HepG2 (cell line): ENCODE measurements around the gene DRC3. TPM values are rescaled to one million over a fixed set of nuclear protein-coding genes. Genes with fewer than 3 reads are reported as not detected.

Experiments used
- ARHGAP35 ChIP-seq: sonication (generic); formaldehyde crosslinking; IDR thresholded peaks from 2 replicates; pipeline ENCODE4 v1.9.0; 2022; ENCODE audit warnings: mild to moderate bottlenecking, inconsistent platforms, moderate library complexity, missing genetic modification reagents, borderline replicate concordance
- ATRX ChIP-seq: sonication (generic); formaldehyde crosslinking; IDR thresholded peaks from 2 replicates; pipeline ENCODE4 v1.4.0; 2020; ENCODE audit warnings: missing genetic modification reagents, borderline replicate concordance
- CHD4 ChIP-seq: fragments of 200-600 bp; sonication (generic); IDR thresholded peaks from 2 replicates; pipeline ENCODE4 v1.7.0; 2017; ENCODE audit warnings: mild to moderate bottlenecking, low read length, borderline replicate concordance
- EZH2 ChIP-seq: conservative IDR thresholded peaks from 2 replicates; pipeline ENCODE4 v1.6.1; 2012; ENCODE audit warnings: mild to moderate bottlenecking, low read depth, low read length, moderate library complexity
- GABPB1 ChIP-seq: IDR thresholded peaks from 2 replicates; pipeline ENCODE4 v1.6.1; 2016; ENCODE audit warnings: mild to moderate bottlenecking, missing genetic modification reagents, moderate library complexity, missing compliant biosample characterization
- HOXD1 ChIP-seq: sonication (generic); formaldehyde crosslinking; IDR thresholded peaks from 2 replicates; pipeline ENCODE4 v1.5.0; 2020; ENCODE audit warnings: missing genetic modification reagents
- KDM5B ChIP-seq: sonication (generic); formaldehyde crosslinking; IDR thresholded peaks from 2 replicates; pipeline ENCODE4 v1.4.0; 2020; ENCODE audit warnings: missing genetic modification reagents, mild to moderate bottlenecking, borderline replicate concordance
- POLR2AphosphoS2 ChIP-seq: IDR thresholded peaks from 2 replicates; pipeline ENCODE4 v1.6.1; 2011; ENCODE audit warnings: low read depth, low read length, improper control_type of control experiment
- PRPF4 ChIP-seq: fragments of 200-400 bp; formaldehyde crosslinking; IDR thresholded peaks from 2 replicates; pipeline ENCODE4 v1.6.1; 2016; ENCODE audit warnings: low read length, low read depth; ENCODE audit not compliant: poor library complexity, severe bottlenecking
- RELA ChIP-seq: sonication (generic); formaldehyde crosslinking; IDR thresholded peaks from 2 replicates; pipeline ENCODE4 v1.4.0; 2020; ENCODE audit warnings: missing genetic modification reagents
- SNRNP70 ChIP-seq: fragments of 200-400 bp; formaldehyde crosslinking; IDR thresholded peaks from 2 replicates; pipeline ENCODE4 v1.6.1; 2017; ENCODE audit warnings: mild to moderate bottlenecking, low read depth, low read length, moderate library complexity
- SYNCRIP ChIP-seq: fragments of 200-400 bp; formaldehyde crosslinking; IDR thresholded peaks from 2 replicates; pipeline ENCODE4 v1.6.1; 2018; ENCODE audit warnings: mild to moderate bottlenecking, low read depth, low read length; ENCODE audit not compliant: insufficient read depth
- TOPORS ChIP-seq: sonication (generic); formaldehyde crosslinking; IDR thresholded peaks from 2 replicates; pipeline ENCODE4 v1.8.0; 2023; ENCODE audit warnings: mild to moderate bottlenecking, missing genetic modification reagents
- ZBTB20 ChIP-seq: sonication (generic); formaldehyde crosslinking; IDR thresholded peaks from 2 replicates; pipeline ENCODE4 v1.8.1; 2023; ENCODE audit warnings: missing genetic modification reagents, low read depth, mild to moderate bottlenecking, borderline replicate concordance
- ZFP90 ChIP-seq: sonication (generic); formaldehyde crosslinking; IDR thresholded peaks from 2 replicates; pipeline ENCODE4 v1.8.0; 2022; ENCODE audit warnings: missing genetic modification reagents, mild to moderate bottlenecking, inconsistent platforms, borderline replicate concordance
- ZNF20 ChIP-seq: sonication (generic); formaldehyde crosslinking; IDR thresholded peaks from 2 replicates; pipeline ENCODE4 v1.4.0; 2020; ENCODE audit warnings: mild to moderate bottlenecking, moderate library complexity, missing genetic modification reagents
- ZNF225 ChIP-seq: sonication (generic); formaldehyde crosslinking; IDR thresholded peaks from 2 replicates; pipeline ENCODE4 v1.4.0; 2020; ENCODE audit warnings: mild to moderate bottlenecking, missing genetic modification reagents
- ZNF512 ChIP-seq: sonication (generic); formaldehyde crosslinking; IDR thresholded peaks from 2 replicates; pipeline ENCODE4 v1.4.0; 2020; ENCODE audit warnings: mild to moderate bottlenecking, missing genetic modification reagents
- ZNF549 ChIP-seq: sonication (generic); formaldehyde crosslinking; IDR thresholded peaks from 2 replicates; pipeline ENCODE4 v1.5.0; 2020; ENCODE audit warnings: missing genetic modification reagents
- ZNF589 ChIP-seq: sonication (generic); formaldehyde crosslinking; conservative IDR thresholded peaks from 2 replicates; pipeline ENCODE4 v1.8.0; 2022; ENCODE audit warnings: mild to moderate bottlenecking, moderate library complexity, missing genetic modification reagents
- ZNF652 ChIP-seq: IDR thresholded peaks from 2 replicates; pipeline ENCODE4 v1.6.1; 2016; ENCODE audit warnings: low read depth, borderline replicate concordance
- ZNF788 ChIP-seq: sonication (generic); formaldehyde crosslinking; IDR thresholded peaks from 2 replicates; pipeline ENCODE4 v1.5.0; 2020; ENCODE audit warnings: mild to moderate bottlenecking, missing genetic modification reagents, borderline replicate concordance
- ZNF878 ChIP-seq: sonication (generic); formaldehyde crosslinking; IDR thresholded peaks from 2 replicates; pipeline ENCODE4 v1.8.1; 2023; ENCODE audit warnings: mild to moderate bottlenecking, missing genetic modification reagents, moderate library complexity
- polyA plus RNA-seq, 8 experiments: library from polyadenylated mRNA; depleted of rRNA in 3 of 8; stranded (reverse) in 7 of 8; unstranded in 1 of 8; fragments of >200 nt; fragmentation: Illumina TruSeq in 4 of 8; extraction: Trizol in 4 of 8; gene quantifications; 2 replicates each; pipeline versions ENCODE4 v1.2.1 to v1.2.3, GENCODE V29; 2011 to 2016; ENCODE audit warnings: low read depth in 4 of 8, missing spikeins in 1 of 8, mixed read lengths in 1 of 8; ENCODE audit not compliant: insufficient read depth in 1 of 8
- total RNA-seq, 5 experiments: library from RNA; depleted of rRNA; stranded (reverse); fragments of >200 nt; fragmentation: Illumina TruSeq; extraction: Trizol; gene quantifications; 2 replicates each; pipeline ENCODE4 v1.2.3, GENCODE V29; 2016; ENCODE audit warnings: low read depth in 1 of 5
- TF ChIP-seq, protein P1 (sequence below): sonication (generic); formaldehyde crosslinking; IDR thresholded peaks from 2 replicates; pipeline ENCODE4 v1.5.1; 2020; ENCODE audit warnings: missing genetic modification reagents, mild to moderate bottlenecking, borderline replicate concordance
- TF ChIP-seq, protein P2 (sequence below): fragments of 450-650 bp; IDR thresholded peaks from 2 replicates; pipeline ENCODE4 v1.6.1; 2017
- TF ChIP-seq, protein P3 (sequence below): IDR thresholded peaks from 2 replicates; pipeline ENCODE4 v1.6.1; 2016

The DRC3 gene
- total and polyA plus RNA-seq, 2 of the 13 experiments (the other 11 are each of a cell fraction or from before 2014, with no cell fraction given), result 0.53 to 0.87 TPM

- TF ChIP-seq KDM5B (CRISPR knock-in tag), result peak; percentile 72; the same call in 1 of the 2 replicates
- no peak; the same call in 1 of the 2 replicates for TF ChIP-seq ARHGAP35 (CRISPR knock-in tag)
- TF ChIP-seq ZNF589 (CRISPR knock-in tag), result peak; percentile 64; the same call in 1 of the 2 replicates
- no peak for TF ChIP-seq RELA (CRISPR knock-in tag)
- TF ChIP-seq ATRX (CRISPR knock-in tag), result no peak
- TF ChIP-seq EZH2, result no peak
- no peak for TF ChIP-seq ZNF878
- TF ChIP-seq GABPB1, result peak; percentile 94
- TF ChIP-seq ZNF225 (CRISPR knock-in tag), result no peak
- TF ChIP-seq ZNF549 (CRISPR knock-in tag), result no peak
- TF ChIP-seq CHD4, result no peak
- TF ChIP-seq, protein P1, sequence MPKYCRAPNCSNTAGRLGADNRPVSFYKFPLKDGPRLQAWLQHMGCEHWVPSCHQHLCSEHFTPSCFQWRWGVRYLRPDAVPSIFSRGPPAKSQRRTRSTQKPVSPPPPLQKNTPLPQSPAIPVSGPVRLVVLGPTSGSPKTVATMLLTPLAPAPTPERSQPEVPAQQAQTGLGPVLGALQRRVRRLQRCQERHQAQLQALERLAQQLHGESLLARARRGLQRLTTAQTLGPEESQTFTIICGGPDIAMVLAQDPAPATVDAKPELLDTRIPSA (CRISPR knock-in tag), result no peak
- TF ChIP-seq PRPF4, result no peak
- TF ChIP-seq, protein P2, sequence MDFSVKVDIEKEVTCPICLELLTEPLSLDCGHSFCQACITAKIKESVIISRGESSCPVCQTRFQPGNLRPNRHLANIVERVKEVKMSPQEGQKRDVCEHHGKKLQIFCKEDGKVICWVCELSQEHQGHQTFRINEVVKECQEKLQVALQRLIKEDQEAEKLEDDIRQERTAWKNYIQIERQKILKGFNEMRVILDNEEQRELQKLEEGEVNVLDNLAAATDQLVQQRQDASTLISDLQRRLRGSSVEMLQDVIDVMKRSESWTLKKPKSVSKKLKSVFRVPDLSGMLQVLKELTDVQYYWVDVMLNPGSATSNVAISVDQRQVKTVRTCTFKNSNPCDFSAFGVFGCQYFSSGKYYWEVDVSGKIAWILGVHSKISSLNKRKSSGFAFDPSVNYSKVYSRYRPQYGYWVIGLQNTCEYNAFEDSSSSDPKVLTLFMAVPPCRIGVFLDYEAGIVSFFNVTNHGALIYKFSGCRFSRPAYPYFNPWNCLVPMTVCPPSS, result no peak
- TF ChIP-seq ZNF788 (CRISPR knock-in tag), result peak; percentile 93; the same call in 1 of the 2 replicates
- TF ChIP-seq ZFP90 (CRISPR knock-in tag), result peak; percentile 89; the same call in 1 of the 2 replicates
- TF ChIP-seq TOPORS, result no peak
- no peak for TF ChIP-seq SYNCRIP
- TF ChIP-seq ZNF512 (CRISPR knock-in tag), result no peak
- no peak for TF ChIP-seq ZNF20
- TF ChIP-seq HOXD1 (CRISPR knock-in tag), result peak; percentile 70; the same call in 1 of the 2 replicates
- TF ChIP-seq SNRNP70, result no peak
- TF ChIP-seq, protein P3, sequence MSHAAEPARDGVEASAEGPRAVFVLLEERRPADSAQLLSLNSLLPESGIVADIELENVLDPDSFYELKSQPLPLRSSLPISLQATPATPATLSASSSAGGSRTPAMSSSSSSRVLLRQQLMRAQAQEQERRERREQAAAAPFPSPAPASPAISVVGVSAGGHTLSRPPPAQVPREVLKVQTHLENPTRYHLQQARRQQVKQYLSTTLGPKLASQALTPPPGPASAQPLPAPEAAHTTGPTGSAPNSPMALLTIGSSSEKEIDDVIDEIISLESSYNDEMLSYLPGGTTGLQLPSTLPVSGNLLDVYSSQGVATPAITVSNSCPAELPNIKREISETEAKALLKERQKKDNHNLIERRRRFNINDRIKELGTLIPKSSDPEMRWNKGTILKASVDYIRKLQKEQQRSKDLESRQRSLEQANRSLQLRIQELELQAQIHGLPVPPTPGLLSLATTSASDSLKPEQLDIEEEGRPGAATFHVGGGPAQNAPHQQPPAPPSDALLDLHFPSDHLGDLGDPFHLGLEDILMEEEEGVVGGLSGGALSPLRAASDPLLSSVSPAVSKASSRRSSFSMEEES (CRISPR knock-in tag), result peak; percentile 63; the same call in 1 of the 2 replicates
- peak; percentile 29; the same call in 1 of the 2 replicates for TF ChIP-seq ZBTB20 (CRISPR knock-in tag)
- no peak; the same call in 1 of the 2 replicates for TF ChIP-seq ZNF652 (CRISPR knock-in tag)
- no peak for TF ChIP-seq POLR2AphosphoS2
Observed at GRCh38 chr17:18038861-18039534, 66.3 kb downstream of the DRC3 start, which contains the start of the genes ATPAF2 and GID4 (continued).
